ENCODE measurements around the gene ERAS.

ERAS gene, protein sequence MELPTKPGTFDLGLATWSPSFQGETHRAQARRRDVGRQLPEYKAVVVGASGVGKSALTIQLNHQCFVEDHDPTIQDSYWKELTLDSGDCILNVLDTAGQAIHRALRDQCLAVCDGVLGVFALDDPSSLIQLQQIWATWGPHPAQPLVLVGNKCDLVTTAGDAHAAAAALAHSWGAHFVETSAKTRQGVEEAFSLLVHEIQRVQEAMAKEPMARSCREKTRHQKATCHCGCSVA

DNA sequence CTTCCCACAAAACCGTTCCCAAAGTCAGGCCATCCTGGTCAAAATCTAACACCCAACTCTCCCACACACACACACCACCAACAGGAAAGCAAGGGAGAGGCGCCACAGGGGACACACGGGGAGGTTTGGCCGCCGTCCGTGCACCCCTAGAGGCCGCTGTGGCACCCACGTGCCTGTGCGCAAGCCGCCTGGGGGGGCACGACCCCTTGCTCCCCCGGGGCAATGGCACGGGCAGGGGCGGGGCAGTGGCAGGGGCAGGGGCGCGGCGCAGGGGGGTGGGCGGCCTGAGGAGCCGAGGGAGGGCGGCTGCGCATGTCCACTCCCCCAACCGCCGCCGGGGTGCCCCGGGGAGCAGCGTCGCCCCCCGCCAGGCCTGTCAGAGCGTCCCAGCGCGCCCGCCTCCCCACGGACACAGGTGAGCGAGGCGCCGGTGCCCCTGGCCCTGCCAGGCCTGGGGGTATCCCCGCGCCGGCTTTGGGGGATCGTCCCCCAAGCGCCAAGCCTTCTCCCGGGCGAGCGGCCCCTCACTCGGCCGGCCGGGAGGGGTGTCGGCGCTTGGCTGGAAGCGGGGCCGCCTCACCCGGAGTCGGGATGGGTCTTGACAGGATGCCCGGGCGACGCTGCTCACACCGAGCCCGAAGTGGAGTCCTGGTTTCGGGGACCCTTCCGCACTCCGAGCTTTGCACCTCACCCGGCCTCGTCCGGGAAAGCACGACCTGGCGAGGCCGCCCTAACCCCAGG lies at the start of gene ERAS:
Gene ERAS (plus strand): TSS at position 379 of the 741 bp plus-strand sequence. CDS start 2,611 bp downstream, outside the sequence.
- H3K4me1 ChIP-seq (ENCODE audit: insufficient read depth, poor library complexity, severe bottlenecking), result no peaks in the 10 kb centered on the region
- no peaks in the 10 kb centered on the region for H3K27me3 ChIP-seq (ENCODE audit: insufficient read depth, poor library complexity, severe bottlenecking)
- no peaks in the 10 kb centered on the region for H3K9me3 ChIP-seq (ENCODE audit: severe bottlenecking)
- no peak within 1 kb of the TSS for H3K4me3 ChIP-seq (ENCODE audit: severe bottlenecking)
- TF ChIP-seq, protein P1, sequence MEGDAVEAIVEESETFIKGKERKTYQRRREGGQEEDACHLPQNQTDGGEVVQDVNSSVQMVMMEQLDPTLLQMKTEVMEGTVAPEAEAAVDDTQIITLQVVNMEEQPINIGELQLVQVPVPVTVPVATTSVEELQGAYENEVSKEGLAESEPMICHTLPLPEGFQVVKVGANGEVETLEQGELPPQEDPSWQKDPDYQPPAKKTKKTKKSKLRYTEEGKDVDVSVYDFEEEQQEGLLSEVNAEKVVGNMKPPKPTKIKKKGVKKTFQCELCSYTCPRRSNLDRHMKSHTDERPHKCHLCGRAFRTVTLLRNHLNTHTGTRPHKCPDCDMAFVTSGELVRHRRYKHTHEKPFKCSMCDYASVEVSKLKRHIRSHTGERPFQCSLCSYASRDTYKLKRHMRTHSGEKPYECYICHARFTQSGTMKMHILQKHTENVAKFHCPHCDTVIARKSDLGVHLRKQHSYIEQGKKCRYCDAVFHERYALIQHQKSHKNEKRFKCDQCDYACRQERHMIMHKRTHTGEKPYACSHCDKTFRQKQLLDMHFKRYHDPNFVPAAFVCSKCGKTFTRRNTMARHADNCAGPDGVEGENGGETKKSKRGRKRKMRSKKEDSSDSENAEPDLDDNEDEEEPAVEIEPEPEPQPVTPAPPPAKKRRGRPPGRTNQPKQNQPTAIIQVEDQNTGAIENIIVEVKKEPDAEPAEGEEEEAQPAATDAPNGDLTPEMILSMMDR (IDR thresholded peaks at IDR 0.05; ENCODE audit: poor library complexity, severe bottlenecking), result no peak
- DNase-seq (ENCODE audit: low spot score) (no peak), ATAC-seq (ENCODE audit: low read depth) (no peak)
- H3K36me3 ChIP-seq (ENCODE audit: low read depth), result no peaks in the 10 kb centered on the region
- no peak within 1 kb of the TSS for H3K27ac ChIP-seq (ENCODE audit: poor library complexity, severe bottlenecking)

DNA sequence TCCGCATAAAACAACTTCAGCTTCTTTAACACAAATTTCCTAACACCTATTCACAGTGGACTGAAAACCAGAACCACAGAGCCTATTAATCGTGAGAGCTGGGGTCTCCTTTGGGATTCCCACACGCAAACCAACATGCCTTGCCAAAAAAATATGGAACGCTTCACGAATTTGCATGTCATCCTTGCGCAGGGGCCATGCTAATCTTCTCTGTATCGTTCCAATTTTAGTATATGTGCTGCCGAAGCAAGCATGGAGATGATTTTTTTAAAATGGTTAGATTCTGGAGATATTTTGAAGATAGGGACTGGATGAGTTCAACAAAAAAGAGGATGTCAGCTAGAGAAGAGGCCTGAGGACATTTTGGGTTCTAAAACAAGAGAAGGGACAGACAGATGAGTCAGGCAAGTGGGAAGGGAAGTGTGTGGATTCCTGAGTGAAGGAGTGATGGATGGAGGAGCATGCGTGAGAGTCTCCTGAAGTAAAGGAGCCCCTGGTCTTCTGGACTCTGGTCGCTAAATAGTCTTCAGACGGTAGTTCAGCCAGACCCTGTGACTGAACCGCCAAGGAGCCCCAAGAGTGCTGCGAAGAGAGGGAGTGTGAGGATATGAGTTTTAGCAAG lies 49.4 kb upstream of the ERAS start:
- no peaks in the 10 kb centered on the region for H3K27me3 ChIP-seq (ENCODE audit: insufficient read depth, poor library complexity, severe bottlenecking)
- H3K4me1 ChIP-seq (ENCODE audit: insufficient read depth, poor library complexity, severe bottlenecking), result no peaks in the 10 kb centered on the region
- no peak overlapping the region for H3K27ac ChIP-seq (ENCODE audit: poor library complexity, severe bottlenecking)
- H3K36me3 ChIP-seq (ENCODE audit: low read depth), result no peaks in the 10 kb centered on the region
- H3K9me3 ChIP-seq (ENCODE audit: severe bottlenecking), result no peaks in the 10 kb centered on the region
- DNase-seq (ENCODE audit: low spot score), result no peak
- ATAC-seq (ENCODE audit: low read depth), result no peak
- TF ChIP-seq, protein P1 (IDR thresholded peaks at IDR 0.05; ENCODE audit: poor library complexity, severe bottlenecking), result no peak
- H3K4me3 ChIP-seq (ENCODE audit: severe bottlenecking), result no peak overlapping the region

DNA sequence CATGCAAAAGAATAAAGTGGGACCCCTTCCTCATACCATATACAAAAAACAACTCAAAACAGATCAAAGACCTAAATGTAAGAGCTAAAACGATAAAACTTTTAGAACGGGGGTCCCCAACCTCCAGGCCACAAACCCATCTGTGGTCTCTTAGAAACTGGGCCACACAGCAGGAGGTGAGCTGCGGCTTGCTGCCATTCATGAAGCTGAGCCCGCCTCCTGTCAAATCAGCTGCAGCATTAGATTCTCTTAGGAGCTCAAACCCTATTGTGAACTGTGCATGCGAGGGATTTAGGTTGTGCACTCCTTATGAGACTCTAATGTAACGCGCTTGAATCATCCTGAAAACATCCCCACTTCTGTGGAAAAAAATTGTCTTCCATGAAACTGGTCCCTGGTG lies 46.9 kb upstream of the ERAS start:
- Histone ChIP-seq H3K36me3 (ENCODE audit: low read depth) (no peaks in the 10 kb centered on the region), H3K4me3 (ENCODE audit: severe bottlenecking) (no peak overlapping the region), H3K4me1 (ENCODE audit: insufficient read depth, poor library complexity, severe bottlenecking) (no peaks in the 10 kb centered on the region), H3K27ac (ENCODE audit: poor library complexity, severe bottlenecking) (no peak overlapping the region), H3K27me3 (ENCODE audit: insufficient read depth, poor library complexity, severe bottlenecking) (no peaks in the 10 kb centered on the region), H3K9me3 (ENCODE audit: severe bottlenecking) (no peaks in the 10 kb centered on the region)
- ATAC-seq (ENCODE audit: low read depth) (no peak), DNase-seq (ENCODE audit: low spot score) (no peak)
- TF ChIP-seq, protein P1 (IDR thresholded peaks at IDR 0.05; ENCODE audit: poor library complexity, severe bottlenecking), result no peak

DNA sequence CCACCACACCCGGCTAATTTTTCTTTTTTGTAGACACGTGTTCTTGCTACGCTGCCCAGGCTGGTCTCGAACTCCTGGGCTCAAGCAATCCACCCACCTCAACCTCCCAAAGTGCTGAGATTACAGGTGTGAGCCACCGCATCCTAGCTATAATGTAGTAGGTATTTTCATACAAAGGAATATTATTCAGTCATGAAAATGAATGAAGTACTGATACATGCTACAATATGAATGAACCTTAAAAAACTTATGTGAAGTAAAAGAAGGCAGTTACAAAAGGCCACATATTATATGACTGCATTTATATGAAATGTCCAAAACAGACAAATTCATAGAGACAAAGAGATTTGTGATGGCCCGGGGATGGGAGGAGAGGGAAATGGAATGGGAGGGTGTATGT lies 44.6 kb upstream of the ERAS start:
- no peak for DNase-seq (ENCODE audit: low spot score)
- no peaks in the 10 kb centered on the region for H3K27me3 ChIP-seq (ENCODE audit: insufficient read depth, poor library complexity, severe bottlenecking)
- no peaks in the 10 kb centered on the region for H3K36me3 ChIP-seq (ENCODE audit: low read depth)
- H3K4me3 ChIP-seq (ENCODE audit: severe bottlenecking), result no peak overlapping the region
- no peaks in the 10 kb centered on the region for H3K4me1 ChIP-seq (ENCODE audit: insufficient read depth, poor library complexity, severe bottlenecking)
- no peak overlapping the region for H3K27ac ChIP-seq (ENCODE audit: poor library complexity, severe bottlenecking)
- TF ChIP-seq, protein P1 (IDR thresholded peaks at IDR 0.05; ENCODE audit: poor library complexity, severe bottlenecking), result no peak
- no peak for ATAC-seq (ENCODE audit: low read depth)
- H3K9me3 ChIP-seq (ENCODE audit: severe bottlenecking), result no peaks in the 10 kb centered on the region
